Measurements from ENCODE around the gene HEATR5A.
"Not testable (repeated sequence)": the region's sequence is repeated elsewhere in the genome, so short reads cannot be mapped to it uniquely, and the experiment has no call there.

HEATR5A gene

DNA sequence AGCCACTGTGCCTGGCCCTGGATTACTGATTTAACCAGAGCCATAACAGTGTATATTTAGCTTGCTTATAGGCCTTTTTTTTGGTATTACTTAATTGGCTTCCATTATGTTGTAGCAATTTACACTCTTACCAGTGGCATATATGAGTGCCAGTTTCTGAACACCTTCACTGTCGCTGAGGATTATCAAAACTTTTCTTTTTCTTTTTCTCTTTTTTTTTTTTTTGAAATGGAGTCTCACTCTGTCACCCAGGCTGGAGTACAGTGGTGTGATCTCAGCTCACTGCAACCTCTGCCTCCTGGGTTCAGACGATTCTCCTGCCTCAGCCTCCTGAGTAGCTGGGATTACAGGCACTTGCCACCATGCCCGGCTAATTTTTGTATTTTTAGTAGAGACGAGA is 164.4 kb downstream of the HEATR5A start:
- DNase-seq: not testable (repeated sequence)

DNA sequence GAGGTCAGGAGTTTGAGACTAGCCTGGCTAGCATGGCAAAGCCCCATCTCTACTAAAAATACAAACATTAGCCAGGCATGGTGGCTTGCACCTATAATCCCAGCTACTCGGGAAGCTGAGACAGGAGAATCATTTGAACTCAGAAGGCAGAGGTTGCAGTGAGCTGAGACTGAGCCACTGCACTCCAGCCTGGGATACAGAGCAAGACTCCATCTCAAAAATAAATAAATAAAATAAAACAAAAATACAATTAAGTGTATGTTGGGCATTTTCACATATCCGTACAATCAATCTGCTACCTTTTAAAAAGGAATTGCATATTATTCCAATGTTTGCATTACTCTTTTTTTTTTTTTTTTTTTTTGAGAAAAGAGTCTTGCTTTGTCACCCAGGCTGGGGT is 165.1 kb downstream of the HEATR5A start:
- no peak for DNase-seq

DNA sequence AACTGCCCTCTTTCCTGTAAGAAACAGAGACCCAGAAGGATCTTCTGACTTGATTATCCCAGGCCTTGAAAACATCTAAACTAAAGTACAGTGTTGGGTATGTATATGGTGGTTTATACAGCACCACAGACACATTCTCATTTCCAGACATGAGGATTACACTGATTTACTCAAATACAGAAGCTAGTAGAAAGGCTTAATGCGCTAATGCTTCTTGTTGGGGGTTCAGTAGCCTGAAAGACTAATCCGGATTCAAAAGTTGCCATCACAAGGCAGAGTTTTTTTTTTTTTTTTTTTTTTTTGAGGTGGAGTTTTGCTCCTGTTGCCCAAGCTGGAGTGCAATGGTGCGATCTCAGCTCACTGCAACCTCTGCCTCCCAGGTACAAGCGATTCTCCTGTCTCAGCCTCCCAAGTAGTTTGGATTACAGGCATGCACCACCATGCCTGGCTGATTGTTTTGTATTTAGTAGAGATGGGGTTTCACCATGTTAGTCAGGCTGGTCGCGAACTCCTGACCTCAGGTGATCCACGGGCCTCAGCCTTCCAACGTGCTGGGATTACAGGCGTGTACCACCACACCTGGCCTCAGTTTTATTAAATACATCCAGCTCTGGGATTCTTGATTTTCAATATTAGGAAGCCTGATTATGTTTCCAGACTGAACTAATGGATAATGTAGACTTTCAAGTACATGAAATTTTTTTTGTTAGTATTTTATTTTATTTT is 166.4 kb downstream of the HEATR5A start:
- no peak for DNase-seq

DNA sequence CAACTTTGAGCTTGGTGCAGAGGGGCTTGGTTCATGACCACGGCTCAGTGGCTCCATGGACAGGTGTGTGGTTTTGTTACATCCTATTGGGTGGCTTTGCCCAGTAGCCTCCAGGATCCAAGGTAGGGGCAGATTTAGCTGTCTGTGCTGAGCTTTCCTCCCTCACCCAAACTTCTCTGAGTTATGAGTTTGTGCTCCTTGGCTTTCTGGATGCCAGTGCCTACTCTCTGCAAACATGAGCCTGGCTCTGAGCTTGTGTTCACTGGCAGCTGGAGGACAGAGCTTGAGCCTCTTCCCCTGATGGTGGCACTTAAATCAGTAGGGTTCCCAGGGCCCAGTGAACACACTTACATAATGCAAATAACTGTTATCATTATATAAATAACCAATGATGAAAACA is 167.5 kb downstream of the HEATR5A start:
- DNase-seq: no peak

- no peak for DNase-seq
Observed at GRCh38 chr14:31251028-31251958, 169.1 kb downstream of the HEATR5A start.

GRCh38 chr14:31244626-31245025 is 175.7 kb downstream of the HEATR5A start:
- DNase-seq: no peak

- no peak for DNase-seq
Observed at GRCh38 chr14:31243860-31244259, 176.5 kb downstream of the HEATR5A start.

GRCh38 chr14:31242161-31242940 is 178.0 kb downstream of the HEATR5A start:
- peak; percentile 21 for DNase-seq
